Mesendoderm (in vitro differentiated cells): ENCODE measurements around the gene EXT2. TPM values are rescaled to one million over a fixed set of nuclear protein-coding genes. Genes with fewer than 3 reads are reported as not detected.
A peak's percentile ranks its signal among the peaks of the same experiment; 100 is the strongest.

ENCODE experiments used
- DNase-seq: peaks from one replicate; pipeline ENCODE4 v3.0.0; 2013
- H2AK5ac ChIP-seq: 2 replicates; pipeline ENCODE4 v1.6.1; 2013; ENCODE audit warnings: low read length, inconsistent platforms
- H2BK120ac ChIP-seq: 2 replicates; pipeline ENCODE4 v1.6.1; 2013; ENCODE audit warnings: low read depth, mild to moderate bottlenecking, low read length, moderate library complexity, mixed read lengths
- H2BK15ac ChIP-seq: replicated peaks from 2 replicates; pipeline ENCODE4 v1.6.1; 2013; ENCODE audit warnings: low read depth, mild to moderate bottlenecking, moderate library complexity
- H2BK5ac ChIP-seq: 2 replicates; pipeline ENCODE4 v1.6.1; 2013; ENCODE audit warnings: low read length, inconsistent platforms
- H3K18ac ChIP-seq: 2 replicates; pipeline ENCODE4 v1.6.1; 2013; ENCODE audit warnings: mild to moderate bottlenecking, low read length, mixed read lengths
- H3K23ac ChIP-seq: one replicate; pipeline ENCODE4 v1.6.1; 2013; ENCODE audit warnings: low read length
- H3K27ac ChIP-seq: 2 replicates; pipeline ENCODE4 v1.5.1; 2013; ENCODE audit warnings: low read depth, mild to moderate bottlenecking, inconsistent platforms, low read length, moderate library complexity
- H3K27me3 ChIP-seq: 2 replicates; pipeline ENCODE4 v1.6.1; 2013; ENCODE audit warnings: low read length, control low read depth, mild to moderate bottlenecking, inconsistent platforms; ENCODE audit not compliant: insufficient read depth, poor library complexity
- H3K36me3 ChIP-seq: 2 replicates; pipeline ENCODE4 v1.6.1; 2013; ENCODE audit warnings: low read length, inconsistent platforms; ENCODE audit not compliant: control insufficient read depth, insufficient read depth
- H3K4ac ChIP-seq: one replicate; pipeline ENCODE4 v1.6.1; 2013; ENCODE audit warnings: low read depth, mild to moderate bottlenecking, low read length, moderate library complexity
- H3K4me1 ChIP-seq: 2 replicates; pipeline ENCODE4 v1.6.1; 2013; ENCODE audit warnings: low read depth, low read length, inconsistent platforms; ENCODE audit not compliant: control insufficient read depth
- H3K4me2 ChIP-seq: 2 replicates; pipeline ENCODE4 v1.6.1; 2013; ENCODE audit warnings: low read length
- H3K4me3 ChIP-seq: 2 replicates; pipeline ENCODE4 v1.5.1; 2013; ENCODE audit warnings: mild to moderate bottlenecking, low read length
- H3K56ac ChIP-seq: one replicate; pipeline ENCODE4 v1.6.1; 2013; ENCODE audit warnings: low read length
- H3K79me1 ChIP-seq: 2 replicates; pipeline ENCODE4 v1.6.1; 2013; ENCODE audit warnings: low read length, inconsistent platforms
- H3K79me2 ChIP-seq: 2 replicates; pipeline ENCODE4 v1.6.1; 2013; ENCODE audit warnings: mild to moderate bottlenecking, low read length; ENCODE audit not compliant: control insufficient read depth, insufficient read depth
- H3K9ac ChIP-seq: 2 replicates; pipeline ENCODE4 v1.6.1; 2013; ENCODE audit warnings: low read length, inconsistent platforms
- H4K5ac ChIP-seq: one replicate; pipeline ENCODE4 v1.6.1; 2013; ENCODE audit warnings: low read length
- H4K8ac ChIP-seq: one replicate; pipeline ENCODE4 v1.6.1; 2013; ENCODE audit warnings: low read depth, mild to moderate bottlenecking, control low read depth, low read length, moderate library complexity
- WGBS: extraction: QIAGEN DNeasy Blood & Tissue Kit; methylation state at CpG from one replicate; pipeline ENCODE4 v1.1.7; 2013; ENCODE audit warnings: low lambda C conversion rate, missing lambda C conversion rate; ENCODE audit not compliant: insufficient coverage; ENCODE audit errors: extremely low coverage; 5-methylcytosine and 5-hydroxymethylcytosine counted together
- polyA plus RNA-seq, 2 experiments: library from polyadenylated mRNA; stranded (reverse); fragments of 200-250 nt; gene quantifications; one replicate each; pipeline ENCODE4 v1.2.3, GENCODE V29; 2013

EXT2 gene
- 17.0 TPM for polyA plus RNA-seq (2013, experiment 1 of 2)
- 17.3 TPM for polyA plus RNA-seq (2013, experiment 2 of 2)

DNA sequence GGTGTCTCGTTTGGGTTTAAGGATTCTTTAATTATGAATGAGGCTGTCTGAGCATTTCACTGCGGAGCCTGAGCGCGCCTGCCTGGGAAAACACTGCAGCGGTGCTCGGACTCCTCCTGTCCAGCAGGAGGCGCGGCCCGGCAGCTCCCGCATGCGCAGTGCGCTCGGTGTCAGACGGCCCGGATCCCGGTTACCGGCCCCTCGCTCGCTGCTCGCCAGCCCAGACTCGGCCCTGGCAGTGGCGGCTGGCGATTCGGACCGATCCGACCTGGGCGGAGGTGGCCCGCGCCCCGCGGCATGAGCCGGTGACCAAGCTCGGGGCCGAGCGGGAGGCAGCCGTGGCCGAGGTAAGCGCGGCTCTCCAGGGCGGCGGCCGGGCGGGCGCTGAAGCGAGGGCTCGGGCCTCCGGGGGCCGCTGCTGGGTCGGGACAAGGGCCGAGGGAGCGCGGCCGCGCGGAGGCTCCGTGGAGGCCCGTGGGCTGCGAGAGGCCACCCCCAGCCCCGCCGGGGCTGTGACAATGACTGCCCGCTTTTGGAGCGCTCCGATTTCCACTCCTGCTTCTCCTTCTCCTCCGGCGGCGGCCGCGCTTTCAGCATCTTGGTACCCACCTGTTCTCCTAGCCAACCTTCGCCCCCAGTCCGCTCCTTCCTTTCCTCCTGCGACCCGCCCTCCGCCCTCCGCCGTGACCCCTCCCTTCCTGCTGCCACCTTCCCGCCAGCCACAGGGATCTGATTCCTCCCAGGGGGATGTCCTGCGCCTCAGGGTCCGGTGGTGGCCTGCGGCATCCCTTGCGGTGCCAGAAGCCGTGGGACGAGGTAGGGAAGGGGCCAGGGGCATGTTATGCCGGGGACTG, at the start of gene EXT2:
EXT2 (plus strand) TSS at position 173 of the 854 bp plus-strand sequence. CDS start 12,035 bp downstream, outside the sequence.
- DNase-seq: peak; percentile 81
- no peak within 1 kb of the TSS for H2BK5ac ChIP-seq

DNA sequence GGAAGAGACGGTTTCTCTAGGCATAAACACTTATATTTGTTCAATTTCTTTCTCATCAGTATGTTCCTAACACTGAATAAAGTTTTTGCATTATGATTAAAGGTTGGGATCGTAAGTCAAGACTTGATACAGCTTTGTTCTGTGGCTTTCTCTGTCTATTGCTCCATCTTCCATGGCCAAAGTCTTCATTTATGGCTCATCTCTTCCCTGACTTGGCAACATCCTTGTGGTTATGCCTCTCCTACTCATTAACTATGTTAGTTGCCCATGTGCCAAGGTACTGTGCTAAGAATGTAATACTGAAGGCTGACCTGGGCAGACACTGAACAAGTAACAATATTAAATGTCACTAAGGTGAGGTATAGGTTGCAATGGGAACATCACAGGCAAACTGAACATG, 49.3 kb upstream of the EXT2 start:
- Histone ChIP-seq H3K27me3 (no peaks in the 10 kb centered on the region), H2BK5ac (no peak overlapping the region), H3K18ac (no peak overlapping the region), H2BK120ac (no peak overlapping the region), H3K23ac (no peak overlapping the region), H4K5ac (no peak overlapping the region), H3K79me1 (no peaks in the 10 kb centered on the region), H3K4ac (no peak overlapping the region), H3K4me2 (no peak overlapping the region), H2AK5ac (no peak overlapping the region), H3K9ac (no peak overlapping the region), H3K36me3 (no peaks in the 10 kb centered on the region), H3K4me1 (no peaks in the 10 kb centered on the region), H3K4me3 (no peak overlapping the region), H3K79me2 (no peaks in the 10 kb centered on the region), H4K8ac (no peak overlapping the region), H3K27ac (no peak overlapping the region), H2BK15ac (no peak overlapping the region), H3K56ac (no peak overlapping the region)
- no peak for DNase-seq
- no CpG with 5 or more reads among the region's 2 CpGs for WGBS

More for the DNA sequence above, at the start of gene EXT2:
- no peak within 1 kb of the TSS for H2BK120ac ChIP-seq
- no peak within 1 kb of the TSS for H4K5ac ChIP-seq
- H3K4me3 ChIP-seq: peak within 1 kb of the TSS; percentile 77
- no CpG with 5 or more reads among the region's 83 CpGs for WGBS
- no peak within 1 kb of the TSS for H3K4ac ChIP-seq
- H3K23ac ChIP-seq: peak within 1 kb of the TSS; percentile 83
- peak within 1 kb of the TSS; percentile 3 for H3K18ac ChIP-seq
- H2BK15ac ChIP-seq: no peak within 1 kb of the TSS
- H3K9ac ChIP-seq: peak within 1 kb of the TSS; percentile 85
- H3K4me1 ChIP-seq: no peaks in the 10 kb centered on the region
- no peak within 1 kb of the TSS for H2AK5ac ChIP-seq
- H3K79me1 ChIP-seq: peaks cover 7% of the 10 kb centered on the region
- no peaks in the 10 kb centered on the region for H3K36me3 ChIP-seq
- no peak within 1 kb of the TSS for H3K27ac ChIP-seq
- no peaks in the 10 kb centered on the region for H3K79me2 ChIP-seq
- H4K8ac ChIP-seq: no peak within 1 kb of the TSS
- H3K56ac ChIP-seq: peak within 1 kb of the TSS; percentile 96
- no peaks in the 10 kb centered on the region for H3K27me3 ChIP-seq
- peak within 1 kb of the TSS; percentile 8 for H3K4me2 ChIP-seq

DNA sequence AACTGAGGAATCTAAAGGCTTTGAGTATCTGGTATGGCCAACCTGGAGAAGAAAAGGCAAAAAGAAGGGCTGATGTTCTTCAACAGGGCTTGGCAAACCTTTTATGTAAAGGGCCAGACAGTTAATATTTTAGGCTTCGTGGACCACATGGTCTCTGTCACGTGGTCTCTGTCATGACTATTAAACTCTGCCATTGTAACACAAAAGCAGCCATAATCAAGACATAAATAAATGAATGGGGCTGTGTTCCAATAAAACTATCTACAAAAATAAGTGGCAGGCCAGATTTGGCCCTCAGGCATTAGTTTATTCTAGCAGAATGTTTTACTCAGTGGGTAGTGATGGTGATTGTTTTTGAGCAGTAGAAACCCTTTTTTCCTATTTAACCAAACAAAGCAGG, 48.2 kb upstream of the EXT2 start:
- no peak overlapping the region for H3K9ac ChIP-seq
- no peak overlapping the region for H2AK5ac ChIP-seq
- no peaks in the 10 kb centered on the region for H3K27me3 ChIP-seq
- no peaks in the 10 kb centered on the region for H3K36me3 ChIP-seq
- no peak overlapping the region for H3K4me3 ChIP-seq
- H3K18ac ChIP-seq: no peak overlapping the region
- no peak overlapping the region for H4K8ac ChIP-seq
- no peaks in the 10 kb centered on the region for H3K79me1 ChIP-seq
- no peaks in the 10 kb centered on the region for H3K4me1 ChIP-seq
- no peak overlapping the region for H3K23ac ChIP-seq
- no peak overlapping the region for H4K5ac ChIP-seq
- no peak overlapping the region for H2BK120ac ChIP-seq
- no peak overlapping the region for H2BK15ac ChIP-seq
- no CpG with 5 or more reads among the region's 2 CpGs for WGBS
- H2BK5ac ChIP-seq: no peak overlapping the region
- H3K4me2 ChIP-seq: no peak overlapping the region
- no peak overlapping the region for H3K4ac ChIP-seq
- H3K56ac ChIP-seq: no peak overlapping the region
- no peaks in the 10 kb centered on the region for H3K79me2 ChIP-seq
- H3K27ac ChIP-seq: no peak overlapping the region
- DNase-seq: no peak

DNA sequence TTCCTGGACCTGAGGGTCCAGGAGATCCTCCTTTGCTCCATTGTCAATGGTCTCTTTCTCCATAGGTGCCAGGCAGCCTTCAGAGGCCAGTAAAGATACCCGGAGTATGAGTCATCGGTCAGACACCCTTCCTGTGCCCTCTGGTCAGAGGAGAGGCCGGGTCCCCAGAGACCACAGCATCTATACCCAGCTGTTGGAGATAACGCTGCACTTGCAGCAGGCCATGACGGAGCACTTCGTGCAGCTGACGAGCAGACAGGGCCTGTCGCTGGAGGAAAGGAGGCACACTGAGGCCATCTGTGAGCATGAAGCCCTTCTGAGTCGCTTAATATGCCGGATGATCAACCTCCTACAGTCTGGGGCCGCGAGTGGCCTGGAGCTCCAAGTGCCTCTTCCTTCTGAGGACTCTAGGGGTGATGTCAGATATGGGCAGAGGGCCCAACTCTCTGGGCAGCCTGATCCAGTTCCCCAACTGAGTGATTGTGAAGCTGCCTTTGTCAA, 47.5 kb upstream of the EXT2 start, which contains the start of gene ACCSL:
ACCSL (plus strand) TSS at position 51 of the 501 bp plus-strand sequence; CDS start at position 107, 56 bp downstream.
- H3K9ac ChIP-seq: no peak within 1 kb of the TSS
- H3K56ac ChIP-seq: no peak within 1 kb of the TSS
- no peak within 1 kb of the TSS for H4K5ac ChIP-seq
- no CpG with 5 or more reads among the region's 12 CpGs for WGBS
- H2BK120ac ChIP-seq: no peak within 1 kb of the TSS
- no peak within 1 kb of the TSS for H2AK5ac ChIP-seq
- H2BK15ac ChIP-seq: no peak within 1 kb of the TSS
- H4K8ac ChIP-seq: no peak within 1 kb of the TSS
- H3K23ac ChIP-seq: no peak within 1 kb of the TSS
- H3K27me3 ChIP-seq: no peaks in the 10 kb centered on the region
- H3K18ac ChIP-seq: no peak within 1 kb of the TSS
- no peaks in the 10 kb centered on the region for H3K4me1 ChIP-seq
- no peaks in the 10 kb centered on the region for H3K36me3 ChIP-seq
- H3K27ac ChIP-seq: no peak within 1 kb of the TSS
- H3K4ac ChIP-seq: no peak within 1 kb of the TSS
- no peak for DNase-seq
- no peak within 1 kb of the TSS for H3K4me2 ChIP-seq
- no peaks in the 10 kb centered on the region for H3K79me2 ChIP-seq
- no peaks in the 10 kb centered on the region for H3K79me1 ChIP-seq
- no peak within 1 kb of the TSS for H2BK5ac ChIP-seq
- H3K4me3 ChIP-seq: no peak within 1 kb of the TSS

DNA sequence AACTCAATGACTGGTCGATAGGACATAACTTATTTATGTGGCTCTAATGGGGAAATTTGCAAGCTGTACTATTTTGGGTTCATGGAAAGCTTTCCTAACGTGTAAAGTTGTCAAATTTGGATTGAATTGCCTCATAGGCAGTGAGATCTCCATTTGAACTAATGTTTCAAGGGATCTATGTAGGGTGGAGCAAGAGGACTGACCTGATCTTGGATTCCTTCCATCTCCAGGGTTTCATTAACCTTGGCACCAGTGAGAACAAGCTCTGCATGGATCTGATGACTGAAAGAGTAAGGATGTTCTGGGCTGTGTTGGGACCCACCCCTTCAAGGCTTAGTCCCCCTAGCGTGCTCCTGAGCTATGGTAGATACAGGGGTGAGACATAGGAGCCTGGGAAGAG, 45.6 kb upstream of the EXT2 start:
- Histone ChIP-seq H3K18ac (no peak overlapping the region), H2AK5ac (no peak overlapping the region), H3K27me3 (no peaks in the 10 kb centered on the region), H3K23ac (no peak overlapping the region), H3K27ac (no peak overlapping the region), H3K4me1 (no peaks in the 10 kb centered on the region), H3K36me3 (no peaks in the 10 kb centered on the region), H4K5ac (no peak overlapping the region), H3K4me2 (no peak overlapping the region), H4K8ac (no peak overlapping the region), H2BK120ac (no peak overlapping the region), H3K4ac (no peak overlapping the region), H3K4me3 (no peak overlapping the region), H2BK5ac (no peak overlapping the region), H3K79me2 (no peaks in the 10 kb centered on the region), H3K56ac (no peak overlapping the region), H3K9ac (no peak overlapping the region), H3K79me1 (no peaks in the 10 kb centered on the region), H2BK15ac (no peak overlapping the region)
- no CpG with 5 or more reads among the region's 3 CpGs for WGBS
- no peak for DNase-seq
